ENCODE data around the gene ORAI3. TPM values are rescaled to one million over a fixed set of nuclear protein-coding genes. Genes with fewer than 3 reads are reported as not detected.

The ORAI3 gene
- total RNA-seq, 2 donors from 2014 or later, result 19.0 to 35.7 TPM

DNA sequence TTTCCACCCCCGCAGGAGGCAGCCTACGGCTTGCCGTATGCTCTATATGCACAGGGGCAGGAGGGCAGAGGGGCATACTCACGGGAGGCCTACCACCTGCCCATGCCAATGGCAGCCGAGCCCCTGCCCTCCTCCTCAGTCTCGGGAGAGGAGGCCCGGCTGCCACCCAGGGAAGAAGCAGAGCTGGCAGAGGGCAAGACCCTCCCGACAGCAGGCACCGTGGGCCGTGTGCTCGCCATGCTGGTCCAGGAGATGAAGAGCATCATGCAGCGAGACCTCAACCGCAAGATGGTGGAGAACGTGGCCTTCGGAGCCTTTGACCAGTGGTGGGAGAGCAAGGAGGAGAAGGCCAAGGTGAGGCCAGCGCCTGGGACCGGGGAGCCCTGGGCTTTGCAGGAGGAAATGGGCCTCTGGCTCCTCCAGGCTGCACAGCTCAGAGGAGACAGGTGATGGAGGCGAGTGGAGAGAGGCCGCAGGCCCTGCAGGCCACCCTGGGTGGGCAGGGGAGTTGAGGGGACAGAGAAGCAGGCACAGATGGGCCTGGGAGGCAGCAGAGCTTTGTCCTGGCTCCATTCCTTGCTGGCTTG lies 17.3 kb downstream of the ORAI3 start:
- H3K4me1 ChIP-seq (ENCODE audit: control insufficient read depth in 1 of 2, low read depth in 2 of 2), result no peaks in the 10 kb centered on the region
- H3K36me3 ChIP-seq, result peaks cover 75% of the 10 kb centered on the region
- ATAC-seq (ENCODE audit: insufficient number of reproducible peaks, low FRiP score, low read depth) (no peak), DNase-seq (ENCODE audit: low spot score) (no peak)
- no peaks in the 10 kb centered on the region for H3K27me3 ChIP-seq (replicated peaks; ENCODE audit: insufficient read depth)
- H3K9me3 ChIP-seq, result no peaks in the 10 kb centered on the region
- H3K27ac ChIP-seq, result no peak overlapping the region
- TF ChIP-seq, protein P1, sequence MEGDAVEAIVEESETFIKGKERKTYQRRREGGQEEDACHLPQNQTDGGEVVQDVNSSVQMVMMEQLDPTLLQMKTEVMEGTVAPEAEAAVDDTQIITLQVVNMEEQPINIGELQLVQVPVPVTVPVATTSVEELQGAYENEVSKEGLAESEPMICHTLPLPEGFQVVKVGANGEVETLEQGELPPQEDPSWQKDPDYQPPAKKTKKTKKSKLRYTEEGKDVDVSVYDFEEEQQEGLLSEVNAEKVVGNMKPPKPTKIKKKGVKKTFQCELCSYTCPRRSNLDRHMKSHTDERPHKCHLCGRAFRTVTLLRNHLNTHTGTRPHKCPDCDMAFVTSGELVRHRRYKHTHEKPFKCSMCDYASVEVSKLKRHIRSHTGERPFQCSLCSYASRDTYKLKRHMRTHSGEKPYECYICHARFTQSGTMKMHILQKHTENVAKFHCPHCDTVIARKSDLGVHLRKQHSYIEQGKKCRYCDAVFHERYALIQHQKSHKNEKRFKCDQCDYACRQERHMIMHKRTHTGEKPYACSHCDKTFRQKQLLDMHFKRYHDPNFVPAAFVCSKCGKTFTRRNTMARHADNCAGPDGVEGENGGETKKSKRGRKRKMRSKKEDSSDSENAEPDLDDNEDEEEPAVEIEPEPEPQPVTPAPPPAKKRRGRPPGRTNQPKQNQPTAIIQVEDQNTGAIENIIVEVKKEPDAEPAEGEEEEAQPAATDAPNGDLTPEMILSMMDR (IDR thresholded peaks at IDR 0.05), result no peak
- no peak overlapping the region for H3K4me3 ChIP-seq

DNA sequence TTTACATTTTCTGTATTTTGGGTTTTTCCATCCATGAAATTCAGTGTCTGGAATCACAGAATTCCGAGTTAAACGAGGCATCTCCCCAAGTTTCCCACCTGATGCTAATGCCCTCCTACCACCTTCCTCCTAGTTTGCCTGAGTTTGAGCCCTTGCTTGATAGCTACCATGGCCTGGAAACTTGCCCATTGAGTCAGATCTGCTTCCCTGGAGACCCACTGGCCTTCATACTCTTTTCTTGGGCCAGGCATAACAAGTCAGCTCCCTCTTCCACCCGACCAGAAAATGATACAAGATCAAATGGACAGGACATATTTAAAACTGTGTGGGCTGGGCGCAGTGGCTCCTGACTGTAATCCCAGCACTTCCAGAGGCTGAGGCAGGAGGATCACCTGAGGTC lies 18.9 kb downstream of the ORAI3 start:
- DNase-seq (ENCODE audit: low spot score) (no peak), ATAC-seq (ENCODE audit: insufficient number of reproducible peaks, low FRiP score, low read depth) (no peak)
- no peaks in the 10 kb centered on the region for H3K4me1 ChIP-seq (ENCODE audit: control insufficient read depth in 1 of 2, low read depth in 2 of 2)
- no peak overlapping the region for H3K27ac ChIP-seq
- peaks cover 76% of the 10 kb centered on the region for H3K36me3 ChIP-seq
- H3K27me3 ChIP-seq (replicated peaks; ENCODE audit: insufficient read depth), result no peaks in the 10 kb centered on the region
- no peaks in the 10 kb centered on the region for H3K9me3 ChIP-seq
- TF ChIP-seq, protein P1 (IDR thresholded peaks at IDR 0.05), result no peak
- H3K4me3 ChIP-seq, result no peak overlapping the region

DNA sequence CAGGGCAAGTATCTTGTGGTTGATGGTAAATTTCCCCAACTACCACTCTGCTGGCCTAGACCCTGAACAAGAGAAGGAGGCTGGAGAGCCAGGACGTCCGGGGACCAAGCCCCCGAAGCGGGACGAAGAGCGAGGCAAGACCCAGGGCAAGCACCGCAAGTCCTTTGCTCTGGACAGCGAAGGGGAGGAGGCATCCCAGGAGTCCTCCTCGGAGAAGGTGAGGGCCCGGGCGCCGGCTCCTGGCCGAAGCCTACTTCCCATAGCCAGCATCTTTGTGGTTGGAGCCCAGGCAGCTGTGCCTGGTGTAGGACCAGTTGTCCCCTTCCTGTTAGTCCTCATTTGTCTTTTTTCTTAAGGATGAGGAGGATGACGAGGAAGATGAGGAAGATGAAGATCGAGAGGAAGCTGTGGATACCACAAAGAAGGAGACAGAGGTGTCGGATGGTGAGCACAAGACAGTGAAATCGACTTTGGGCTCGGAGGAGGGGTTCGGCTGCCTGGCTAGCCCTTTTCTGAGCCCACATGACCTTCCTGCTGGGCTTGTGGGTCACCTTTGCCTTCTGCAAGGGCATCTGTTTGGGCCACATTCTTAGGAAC lies 20.5 kb downstream of the ORAI3 start:
- DNase-seq (ENCODE audit: low spot score) (no peak), ATAC-seq (ENCODE audit: insufficient number of reproducible peaks, low FRiP score, low read depth) (no peak)
- TF ChIP-seq, protein P1 (IDR thresholded peaks at IDR 0.05), result no peak
- H3K36me3 ChIP-seq, result peaks cover 82% of the 10 kb centered on the region
- H3K27me3 ChIP-seq (replicated peaks; ENCODE audit: insufficient read depth), result no peaks in the 10 kb centered on the region
- no peaks in the 10 kb centered on the region for H3K9me3 ChIP-seq
- no peak overlapping the region for H3K4me3 ChIP-seq
- no peaks in the 10 kb centered on the region for H3K4me1 ChIP-seq (ENCODE audit: control insufficient read depth in 1 of 2, low read depth in 2 of 2)
- H3K27ac ChIP-seq, result no peak overlapping the region

DNA sequence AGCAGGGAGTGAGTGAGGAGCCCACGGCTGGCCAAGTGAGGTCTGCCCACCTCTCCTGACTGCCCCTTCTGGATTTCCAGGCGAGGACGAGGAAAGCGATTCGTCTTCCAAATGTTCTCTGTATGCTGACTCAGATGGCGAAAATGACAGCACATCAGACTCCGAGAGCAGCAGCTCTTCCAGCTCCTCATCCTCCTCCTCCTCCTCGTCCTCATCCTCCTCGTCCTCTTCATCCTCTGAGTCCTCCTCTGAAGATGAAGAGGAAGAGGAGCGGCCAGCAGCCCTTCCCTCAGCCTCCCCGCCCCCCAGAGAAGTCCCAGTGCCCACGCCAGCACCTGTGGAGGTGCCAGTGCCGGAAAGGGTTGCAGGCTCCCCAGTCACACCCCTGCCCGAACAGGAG lies 22.4 kb downstream of the ORAI3 start:
- Histone ChIP-seq H3K4me3 (no peak overlapping the region), H3K4me1 (ENCODE audit: control insufficient read depth in 1 of 2, low read depth in 2 of 2) (no peaks in the 10 kb centered on the region), H3K9me3 (no peaks in the 10 kb centered on the region), H3K27me3 (replicated peaks; ENCODE audit: insufficient read depth) (no peaks in the 10 kb centered on the region), H3K36me3 (peaks cover 75% of the 10 kb centered on the region), H3K27ac (no peak overlapping the region)
- DNase-seq (ENCODE audit: low spot score) (no peak), ATAC-seq (ENCODE audit: insufficient number of reproducible peaks, low FRiP score, low read depth) (no peak)
- TF ChIP-seq, protein P1 (IDR thresholded peaks at IDR 0.05), result no peak

DNA sequence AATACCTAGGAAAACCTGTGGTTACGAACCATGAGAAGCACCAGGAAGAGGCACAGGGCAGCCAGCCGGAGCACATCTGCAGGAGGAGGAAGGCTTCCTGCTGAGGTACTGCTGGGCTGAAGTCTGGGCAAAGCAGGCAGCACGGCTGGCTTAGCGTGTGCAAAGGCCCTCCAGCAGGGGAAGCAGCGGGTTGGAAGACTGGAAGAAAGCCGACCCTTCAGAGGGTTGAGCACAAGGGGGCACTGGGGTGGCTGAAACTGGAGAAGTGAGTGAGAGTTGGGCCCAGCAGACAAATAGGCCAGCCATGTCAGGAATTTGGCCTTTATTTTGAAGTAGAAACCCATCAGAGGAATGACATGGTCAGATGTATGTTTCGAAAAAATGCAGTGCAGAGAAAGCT lies 24.0 kb downstream of the ORAI3 start:
- H3K27ac ChIP-seq, result no peak overlapping the region
- H3K36me3 ChIP-seq, result peaks cover 79% of the 10 kb centered on the region
- DNase-seq (ENCODE audit: low spot score) (no peak), ATAC-seq (ENCODE audit: insufficient number of reproducible peaks, low FRiP score, low read depth) (no peak)
- TF ChIP-seq, protein P1 (IDR thresholded peaks at IDR 0.05), result no peak
- H3K27me3 ChIP-seq (replicated peaks; ENCODE audit: insufficient read depth), result no peaks in the 10 kb centered on the region
- no peak overlapping the region for H3K4me3 ChIP-seq
- no peaks in the 10 kb centered on the region for H3K9me3 ChIP-seq
- H3K4me1 ChIP-seq (ENCODE audit: control insufficient read depth in 1 of 2, low read depth in 2 of 2), result no peaks in the 10 kb centered on the region
